ENCODE results near the gene EHBP1.

- TF ChIP-seq, protein P1, sequence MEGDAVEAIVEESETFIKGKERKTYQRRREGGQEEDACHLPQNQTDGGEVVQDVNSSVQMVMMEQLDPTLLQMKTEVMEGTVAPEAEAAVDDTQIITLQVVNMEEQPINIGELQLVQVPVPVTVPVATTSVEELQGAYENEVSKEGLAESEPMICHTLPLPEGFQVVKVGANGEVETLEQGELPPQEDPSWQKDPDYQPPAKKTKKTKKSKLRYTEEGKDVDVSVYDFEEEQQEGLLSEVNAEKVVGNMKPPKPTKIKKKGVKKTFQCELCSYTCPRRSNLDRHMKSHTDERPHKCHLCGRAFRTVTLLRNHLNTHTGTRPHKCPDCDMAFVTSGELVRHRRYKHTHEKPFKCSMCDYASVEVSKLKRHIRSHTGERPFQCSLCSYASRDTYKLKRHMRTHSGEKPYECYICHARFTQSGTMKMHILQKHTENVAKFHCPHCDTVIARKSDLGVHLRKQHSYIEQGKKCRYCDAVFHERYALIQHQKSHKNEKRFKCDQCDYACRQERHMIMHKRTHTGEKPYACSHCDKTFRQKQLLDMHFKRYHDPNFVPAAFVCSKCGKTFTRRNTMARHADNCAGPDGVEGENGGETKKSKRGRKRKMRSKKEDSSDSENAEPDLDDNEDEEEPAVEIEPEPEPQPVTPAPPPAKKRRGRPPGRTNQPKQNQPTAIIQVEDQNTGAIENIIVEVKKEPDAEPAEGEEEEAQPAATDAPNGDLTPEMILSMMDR (IDR thresholded peaks at IDR 0.05), result no peak
- TF ChIP-seq POLR2A (IDR thresholded peaks at IDR 0.05), result no peak
- no peak for TF ChIP-seq POLR2AphosphoS5 (IDR thresholded peaks at IDR 0.05)
Measured at GRCh38 chr2:62692225-62692624, 13.3 kb upstream of the EHBP1 start.

Data from suprapubic skin (tissue), 4 donors.